Dedifferentiated amniotic fluid mesenchymal stem cell (primary cell): ENCODE measurements around the gene XPO1.
A peak's percentile ranks its signal among the peaks of the same experiment; 100 is the strongest.
"Not testable (repeated sequence)": the region's sequence is repeated elsewhere in the genome, so short reads cannot be mapped to it uniquely, and the experiment has no call there.

Source experiments
- DNase-seq: peaks from one replicate; pipeline ENCODE4 v3.0.0-alpha.2; 2016; ENCODE audit errors: extremely low spot score

XPO1 gene

GRCh38 chr2:61536180-61536571, 2.0 kb downstream of the XPO1 start:
- peak; percentile 16 for DNase-seq

- DNase-seq: no peak
These were observed 2.7 kb downstream of the XPO1 start for GRCh38 chr2:61535449-61535848.

- DNase-seq: peak; percentile 18
These were observed 3.2 kb downstream of the XPO1 start for GRCh38 chr2:61534926-61535325.

GRCh38 chr2:61530749-61531148, 7.4 kb downstream of the XPO1 start:
- DNase-seq: no peak

GRCh38 chr2:61529944-61530735, 8.0 kb downstream of the XPO1 start:
- DNase-seq: no peak

- no peak for DNase-seq
These were observed 17.9 kb downstream of the XPO1 start for GRCh38 chr2:61520261-61520660.

GRCh38 chr2:61512768-61513398, 25.3 kb downstream of the XPO1 start:
- no peak for DNase-seq

GRCh38 chr2:61510674-61511671, 27.2 kb downstream of the XPO1 start:
- DNase-seq: no peak

- DNase-seq: no peak
These were observed 33.2 kb downstream of the XPO1 start for GRCh38 chr2:61504949-61505348.

- no peak for DNase-seq
These were observed 39.1 kb downstream of the XPO1 start for GRCh38 chr2:61499060-61499459.

- no peak for DNase-seq
These were observed 44.6 kb downstream of the XPO1 start for GRCh38 chr2:61493523-61493942.

GRCh38 chr2:61492476-61492875, 45.7 kb downstream of the XPO1 start:
- no peak for DNase-seq

- DNase-seq: no peak
These were observed 52.9 kb downstream of the XPO1 start for GRCh38 chr2:61485281-61485680.

GRCh38 chr2:61478086-61478485, 60.1 kb downstream of the XPO1 start:
- DNase-seq: no peak

- DNase-seq: not testable (repeated sequence)
These were observed 61.1 kb downstream of the XPO1 start for GRCh38 chr2:61476929-61477589.

GRCh38 chr2:61471905-61472805, 66.0 kb downstream of the XPO1 start:
- peak; percentile 22 for DNase-seq

- DNase-seq: peak; percentile 94
These were observed 66.9 kb downstream of the XPO1 start, which contains the start of gene USP34 for GRCh38 chr2:61470965-61471904. Gene USP34, minus strand, starts transcription at chr2:61471087. Its CDS starts 395 bp downstream, at chr2:61470692.

GRCh38 chr2:61470122-61470951, 67.8 kb downstream of the XPO1 start:
- DNase-seq: peak; percentile 37
